Smooth muscle cell (in vitro differentiated cells): ENCODE measurements around the gene TKT. TPM values are rescaled to one million over a fixed set of nuclear protein-coding genes. Genes with fewer than 3 reads are reported as not detected.

ENCODE experiments used
- DNase-seq: peaks from one replicate; lab custom pipeline; 2025; ENCODE audit not compliant: unreplicated experiment; lab: John Stamatoyannopoulos, UW
- H2AFZ ChIP-seq: fragments of 200-600 bp; sonication (generic); 2 replicates; pipeline ENCODE4 v1.6.0; 2016; ENCODE audit warnings: antibody characterized with exemption, low read depth, mild to moderate bottlenecking
- H3F3A ChIP-seq: fragments of 200-600 bp; sonication (generic); 2 replicates; pipeline ENCODE4 v1.6.0; 2017; ENCODE audit warnings: antibody characterized with exemption, low read depth
- H3K27ac ChIP-seq: fragments of 200-600 bp; sonication (generic); 2 replicates; pipeline ENCODE4 v1.5.1; 2016; ENCODE audit warnings: low read depth, mild to moderate bottlenecking
- H3K27me3 ChIP-seq: fragments of 200-600 bp; sonication (generic); 2 replicates; pipeline ENCODE4 v1.6.1; 2016; ENCODE audit warnings: low read depth, mild to moderate bottlenecking
- H3K36me3 ChIP-seq: fragments of 200-600 bp; sonication (generic); 2 replicates; pipeline ENCODE4 v1.5.1; 2016; ENCODE audit warnings: low read depth
- H3K4me1 ChIP-seq: fragments of 200-600 bp; sonication (generic); 2 replicates; pipeline ENCODE4 v1.5.1; 2016; ENCODE audit warnings: low read depth
- H3K4me2 ChIP-seq: fragments of 200-600 bp; sonication (generic); 2 replicates; pipeline ENCODE4 v1.6.0; 2016; ENCODE audit warnings: mild to moderate bottlenecking
- H3K4me3 ChIP-seq: fragments of 200-600 bp; sonication (generic); 2 replicates; pipeline ENCODE4 v1.5.1; 2016; ENCODE audit warnings: mild to moderate bottlenecking
- H3K79me2 ChIP-seq: fragments of 200-600 bp; sonication (generic); 2 replicates; pipeline ENCODE4 v1.6.0; 2016; ENCODE audit warnings: low read depth, mild to moderate bottlenecking
- H3K9ac ChIP-seq: fragments of 200-600 bp; sonication (generic); 2 replicates; pipeline ENCODE4 v1.6.0; 2016; ENCODE audit warnings: low read depth
- H3K9me3 ChIP-seq: fragments of 200-600 bp; sonication (generic); replicated peaks from 2 replicates; pipeline ENCODE4 v1.5.1; 2016; ENCODE audit warnings: low read depth
- H4K20me1 ChIP-seq: fragments of 200-600 bp; sonication (generic); 2 replicates; pipeline ENCODE4 v1.6.0; 2016; ENCODE audit warnings: low read depth
- WGBS: methylation state at CpG from one replicate; pipeline ENCODE4 v1.1.7; 2016; ENCODE audit warnings: low lambda C conversion rate; 5-methylcytosine and 5-hydroxymethylcytosine counted together
- polyA plus RNA-seq: library from polyadenylated mRNA; unstranded; fragments of >200 nt; fragmentation: Nextera tagmentation; extraction: Ambion mirVana; gene quantifications from 2 replicates; pipeline ENCODE4 v1.2.1, GENCODE V29; 2016
- total RNA-seq: library from RNA; depleted of rRNA; stranded (reverse); fragments of >200 nt; gene quantifications from 2 replicates; pipeline ENCODE4 v1.2.3, GENCODE V29; 2014
- TF ChIP-seq, protein P1 (sequence below): fragments of 200-600 bp; sonication (generic); IDR thresholded peaks from 2 replicates; pipeline ENCODE4 v1.5.1; 2017; ENCODE audit warnings: borderline replicate concordance, mild to moderate bottlenecking, antibody characterized with exemption; ENCODE audit not compliant: insufficient read depth, poor library complexity, severe bottlenecking

Gene TKT
- total and polyA plus RNA-seq, 2 experiments from 2014 or later: 124 to 138 TPM

DNA sequence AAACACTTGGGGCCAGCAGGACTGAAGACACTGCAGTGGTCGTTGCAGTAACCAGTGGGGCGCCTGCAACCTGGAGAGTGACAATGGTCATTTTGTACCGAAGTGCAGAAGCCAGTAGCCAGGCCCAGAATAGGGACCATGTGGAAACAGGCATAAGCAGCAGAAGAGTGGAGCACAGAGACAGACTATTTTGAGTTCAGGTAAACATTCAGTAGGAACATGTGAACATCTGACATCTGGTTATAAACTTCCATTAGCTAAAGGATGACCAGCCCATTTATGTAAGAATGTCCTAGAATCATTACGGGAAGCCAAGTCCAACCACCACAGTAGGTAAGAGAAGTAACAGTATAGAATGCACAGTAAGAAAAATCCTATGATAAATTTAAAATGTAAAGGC, 32.4 kb upstream of the TKT start:
- Histone ChIP-seq H4K20me1 (no peaks in the 10 kb centered on the region), H3K79me2 (no peaks in the 10 kb centered on the region), H3K4me1 (peaks cover 18% of the 10 kb centered on the region), H3K4me2 (no peak overlapping the region), H3K9me3 (no peaks in the 10 kb centered on the region), H3K4me3 (no peak overlapping the region), H3K9ac (no peak overlapping the region), H3K36me3 (peaks cover 9% of the 10 kb centered on the region), H3F3A (peaks cover 3% of the 10 kb centered on the region), H3K27me3 (no peaks in the 10 kb centered on the region), H3K27ac (peak overlapping the region; percentile 49), H2AFZ (no peak overlapping the region)
- TF ChIP-seq, protein P1, sequence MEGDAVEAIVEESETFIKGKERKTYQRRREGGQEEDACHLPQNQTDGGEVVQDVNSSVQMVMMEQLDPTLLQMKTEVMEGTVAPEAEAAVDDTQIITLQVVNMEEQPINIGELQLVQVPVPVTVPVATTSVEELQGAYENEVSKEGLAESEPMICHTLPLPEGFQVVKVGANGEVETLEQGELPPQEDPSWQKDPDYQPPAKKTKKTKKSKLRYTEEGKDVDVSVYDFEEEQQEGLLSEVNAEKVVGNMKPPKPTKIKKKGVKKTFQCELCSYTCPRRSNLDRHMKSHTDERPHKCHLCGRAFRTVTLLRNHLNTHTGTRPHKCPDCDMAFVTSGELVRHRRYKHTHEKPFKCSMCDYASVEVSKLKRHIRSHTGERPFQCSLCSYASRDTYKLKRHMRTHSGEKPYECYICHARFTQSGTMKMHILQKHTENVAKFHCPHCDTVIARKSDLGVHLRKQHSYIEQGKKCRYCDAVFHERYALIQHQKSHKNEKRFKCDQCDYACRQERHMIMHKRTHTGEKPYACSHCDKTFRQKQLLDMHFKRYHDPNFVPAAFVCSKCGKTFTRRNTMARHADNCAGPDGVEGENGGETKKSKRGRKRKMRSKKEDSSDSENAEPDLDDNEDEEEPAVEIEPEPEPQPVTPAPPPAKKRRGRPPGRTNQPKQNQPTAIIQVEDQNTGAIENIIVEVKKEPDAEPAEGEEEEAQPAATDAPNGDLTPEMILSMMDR: no peak
- DNase-seq: no peak
- WGBS: 68% methylated on average over 4 of the region's 4 CpGs

DNA sequence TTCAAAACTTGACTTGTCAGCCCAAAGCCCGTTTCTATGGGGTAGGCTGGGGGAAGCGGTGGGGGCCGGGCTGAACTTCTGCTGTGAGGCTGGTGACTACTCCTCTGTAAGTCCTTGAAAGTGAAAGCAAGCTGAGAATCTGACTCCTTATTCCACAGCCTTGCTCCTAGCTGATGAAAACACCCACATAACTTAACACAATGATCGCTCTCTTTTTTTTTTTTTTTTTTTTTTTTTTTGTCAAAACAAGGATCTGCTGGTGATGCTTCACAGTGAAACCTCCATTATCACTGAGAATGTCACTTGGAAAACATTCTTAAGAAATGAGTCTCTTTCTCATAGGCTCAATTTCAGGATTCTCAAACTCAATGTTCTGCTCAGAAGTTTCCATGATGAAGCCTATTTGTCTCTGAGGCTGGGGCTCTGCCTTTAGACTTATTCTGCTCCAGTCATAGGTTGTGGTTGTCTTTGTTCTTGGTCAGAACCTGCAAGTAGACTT, 31.4 kb upstream of the TKT start:
- Histone ChIP-seq H3K79me2 (no peaks in the 10 kb centered on the region), H3K9me3 (no peaks in the 10 kb centered on the region), H3K4me3 (no peak overlapping the region), H3K4me2 (no peak overlapping the region), H3K36me3 (peaks cover 9% of the 10 kb centered on the region), H2AFZ (no peak overlapping the region), H3K9ac (no peak overlapping the region), H3K27me3 (no peaks in the 10 kb centered on the region), H3F3A (peaks cover 3% of the 10 kb centered on the region), H3K27ac (peak overlapping the region; percentile 49), H4K20me1 (no peaks in the 10 kb centered on the region), H3K4me1 (peaks cover 18% of the 10 kb centered on the region)
- TF ChIP-seq, protein P1: no peak
- no peak for DNase-seq
- 45% methylated on average over 4 of the region's 4 CpGs for WGBS

DNA sequence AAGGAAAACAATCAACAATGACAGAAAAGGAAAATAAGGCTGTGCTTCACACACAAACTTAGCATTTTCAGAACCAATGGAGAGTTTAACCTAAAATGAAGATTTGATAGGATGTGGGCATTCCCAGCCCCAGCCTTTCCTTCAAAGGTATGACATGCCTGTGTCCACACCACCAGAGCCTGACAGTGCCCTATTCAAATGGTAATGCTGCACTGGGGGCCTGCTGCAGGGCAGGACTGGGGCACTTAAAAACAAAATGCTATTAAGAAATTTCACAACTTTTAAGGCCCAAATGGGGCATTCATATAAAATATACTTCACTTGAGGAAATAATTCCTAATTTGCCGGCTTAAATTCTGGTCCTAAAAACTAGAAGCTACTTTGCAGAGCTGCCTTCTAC, 30.9 kb upstream of the TKT start:
- WGBS: 40% methylated on average over 1 of the region's 1 CpG
- TF ChIP-seq, protein P1: no peak
- H3K4me1 ChIP-seq: peaks cover 18% of the 10 kb centered on the region
- H2AFZ ChIP-seq: no peak overlapping the region
- H3K4me3 ChIP-seq: no peak overlapping the region
- H3K4me2 ChIP-seq: no peak overlapping the region
- H3K79me2 ChIP-seq: no peaks in the 10 kb centered on the region
- no peaks in the 10 kb centered on the region for H3K27me3 ChIP-seq
- H3K9me3 ChIP-seq: no peaks in the 10 kb centered on the region
- no peaks in the 10 kb centered on the region for H4K20me1 ChIP-seq
- H3K9ac ChIP-seq: no peak overlapping the region
- peaks cover 9% of the 10 kb centered on the region for H3K36me3 ChIP-seq
- peaks cover 3% of the 10 kb centered on the region for H3F3A ChIP-seq
- DNase-seq: no peak
- H3K27ac ChIP-seq: peak overlapping the region; percentile 19

DNA sequence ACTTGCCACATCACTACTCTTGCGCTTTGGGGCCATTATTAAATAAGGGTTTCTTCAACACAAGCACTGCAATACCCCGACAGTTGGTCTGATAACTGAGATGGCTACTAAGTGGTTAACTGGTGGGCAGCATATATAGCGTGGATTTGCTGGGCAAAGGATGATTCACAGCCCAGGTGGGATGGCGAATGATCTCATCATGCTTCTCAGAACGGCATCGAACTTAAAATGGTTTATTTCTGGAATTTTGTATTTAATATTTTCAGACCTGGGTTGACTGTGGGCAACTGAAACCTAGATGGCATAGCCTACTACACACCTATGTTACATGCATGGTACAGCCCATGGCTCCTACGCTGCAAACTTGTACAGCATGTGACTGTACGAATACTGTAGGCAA, 26.8 kb upstream of the TKT start:
- Histone ChIP-seq H3K4me2 (no peak overlapping the region), H3F3A (peaks cover 3% of the 10 kb centered on the region), H3K9me3 (no peaks in the 10 kb centered on the region), H3K9ac (no peak overlapping the region), H3K79me2 (no peaks in the 10 kb centered on the region), H3K36me3 (peaks cover 2% of the 10 kb centered on the region), H3K27me3 (no peaks in the 10 kb centered on the region), H3K27ac (no peak overlapping the region), H3K4me3 (no peak overlapping the region), H3K4me1 (peaks cover 14% of the 10 kb centered on the region), H4K20me1 (no peaks in the 10 kb centered on the region), H2AFZ (no peak overlapping the region)
- 88% methylated on average over 8 of the region's 8 CpGs for WGBS
- DNase-seq: no peak
- TF ChIP-seq, protein P1: no peak
